Hepatocyte (in vitro differentiated cells): ENCODE results near the gene GBP2. TPM values are rescaled to one million over a fixed set of nuclear protein-coding genes. Genes with fewer than 3 reads are reported as not detected.

Experiments used
- DNase-seq: peaks from one replicate; pipeline ENCODE4 v3.0.0-alpha.2; 2016; ENCODE audit warnings: low spot score
- H2AFZ ChIP-seq: fragments of 200-600 bp; sonication (generic); 2 replicates; pipeline ENCODE4 v1.6.0; 2016; ENCODE audit warnings: antibody characterized with exemption, mild to moderate bottlenecking
- H3K27ac ChIP-seq: fragments of 200-600 bp; sonication (generic); 2 replicates; pipeline ENCODE4 v1.5.1; 2016; ENCODE audit warnings: mild to moderate bottlenecking
- H3K27me3 ChIP-seq: fragments of 200-600 bp; sonication (generic); 2 replicates; pipeline ENCODE4 v1.6.1; 2016
- H3K36me3 ChIP-seq: fragments of 200-600 bp; sonication (generic); replicated peaks from 2 replicates; pipeline ENCODE4 v1.5.1; 2016; ENCODE audit warnings: low read depth; ENCODE audit not compliant: insufficient read depth
- H3K4me1 ChIP-seq: fragments of 200-600 bp; sonication (generic); 2 replicates; pipeline ENCODE4 v1.5.1; 2016; ENCODE audit warnings: mild to moderate bottlenecking, moderate library complexity; ENCODE audit not compliant: insufficient read depth
- H3K4me2 ChIP-seq: fragments of 200-600 bp; sonication (generic); 2 replicates; pipeline ENCODE4 v1.6.0; 2016
- H3K4me3 ChIP-seq: fragments of 200-600 bp; sonication (generic); 2 replicates; pipeline ENCODE4 v1.5.1; 2016; ENCODE audit warnings: mild to moderate bottlenecking
- H3K79me2 ChIP-seq: fragments of 200-600 bp; sonication (generic); 2 replicates; pipeline ENCODE4 v1.6.0; 2017; ENCODE audit warnings: mild to moderate bottlenecking
- H3K9me2 ChIP-seq: fragments of 200-600 bp; sonication (generic); replicated peaks from 2 replicates; pipeline ENCODE4 v1.6.0; 2017; ENCODE audit warnings: mild to moderate bottlenecking; ENCODE audit not compliant: insufficient read depth
- H3K9me3 ChIP-seq: fragments of 200-600 bp; sonication (generic); 2 replicates; pipeline ENCODE4 v1.5.1; 2016; ENCODE audit warnings: low read depth, mild to moderate bottlenecking
- H4K20me1 ChIP-seq: fragments of 200-600 bp; sonication (generic); 2 replicates; pipeline ENCODE4 v1.6.0; 2016; ENCODE audit warnings: mild to moderate bottlenecking; ENCODE audit not compliant: insufficient read depth, poor library complexity, severe bottlenecking
- EZH2 ChIP-seq: fragments of 200-600 bp; sonication (generic); IDR thresholded peaks from 2 replicates; pipeline ENCODE4 v1.6.1; 2016; ENCODE audit warnings: antibody characterized with exemption, mild to moderate bottlenecking, borderline replicate concordance
- EZH2phosphoT487 ChIP-seq: fragments of 200-600 bp; sonication (generic); IDR thresholded peaks from one replicate; pipeline ENCODE4 v1.6.1; 2018; ENCODE audit warnings: antibody characterized with exemption, mild to moderate bottlenecking, low read depth, moderate library complexity; ENCODE audit not compliant: unreplicated experiment, severe bottlenecking
- WGBS: methylation state at CpG from one replicate; pipeline ENCODE4 v1.1.6; 2016; ENCODE audit warnings: low lambda C conversion rate; ENCODE audit errors: missing lambda C conversion rate; 5-methylcytosine and 5-hydroxymethylcytosine counted together
- polyA plus RNA-seq: library from polyadenylated mRNA; unstranded; fragments of >200 nt; fragmentation: Nextera tagmentation; extraction: Ambion mirVana; gene quantifications from 2 replicates; pipeline ENCODE4 v1.2.1, GENCODE V29; 2016
- total RNA-seq: library from RNA; depleted of rRNA; stranded (reverse); fragments of >200 nt; gene quantifications from 2 replicates; pipeline ENCODE4 v1.2.3, GENCODE V29; 2014
- TF ChIP-seq, protein P1 (sequence below): fragments of 200-600 bp; sonication (generic); IDR thresholded peaks from 2 replicates; pipeline ENCODE4 v1.5.1; 2016; ENCODE audit warnings: antibody characterized with exemption, mild to moderate bottlenecking; ENCODE audit not compliant: poor library complexity

The GBP2 gene
- total and polyA plus RNA-seq, 2 experiments from 2014 or later = 11.0 to 31.7 TPM

DNA sequence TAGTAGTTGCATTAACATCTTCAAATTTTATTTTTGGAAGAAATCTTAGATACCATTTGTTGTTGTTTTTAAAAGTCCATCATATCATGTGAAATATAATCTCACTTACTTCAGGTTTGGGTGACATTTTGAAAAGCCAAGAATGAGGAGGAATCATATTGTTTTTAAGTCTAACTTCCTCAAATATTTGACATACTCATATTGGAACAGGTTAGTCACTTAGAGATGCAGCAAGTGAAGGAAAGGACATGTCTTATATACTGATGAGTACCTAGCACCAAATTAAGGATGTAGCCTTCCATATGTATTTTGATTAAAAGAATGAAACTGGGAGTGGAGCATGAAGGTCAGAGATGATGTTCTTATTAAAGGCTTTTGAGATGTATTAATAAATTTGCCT lies 23.9 kb downstream of the GBP2 start:
- TF ChIP-seq, protein P1, sequence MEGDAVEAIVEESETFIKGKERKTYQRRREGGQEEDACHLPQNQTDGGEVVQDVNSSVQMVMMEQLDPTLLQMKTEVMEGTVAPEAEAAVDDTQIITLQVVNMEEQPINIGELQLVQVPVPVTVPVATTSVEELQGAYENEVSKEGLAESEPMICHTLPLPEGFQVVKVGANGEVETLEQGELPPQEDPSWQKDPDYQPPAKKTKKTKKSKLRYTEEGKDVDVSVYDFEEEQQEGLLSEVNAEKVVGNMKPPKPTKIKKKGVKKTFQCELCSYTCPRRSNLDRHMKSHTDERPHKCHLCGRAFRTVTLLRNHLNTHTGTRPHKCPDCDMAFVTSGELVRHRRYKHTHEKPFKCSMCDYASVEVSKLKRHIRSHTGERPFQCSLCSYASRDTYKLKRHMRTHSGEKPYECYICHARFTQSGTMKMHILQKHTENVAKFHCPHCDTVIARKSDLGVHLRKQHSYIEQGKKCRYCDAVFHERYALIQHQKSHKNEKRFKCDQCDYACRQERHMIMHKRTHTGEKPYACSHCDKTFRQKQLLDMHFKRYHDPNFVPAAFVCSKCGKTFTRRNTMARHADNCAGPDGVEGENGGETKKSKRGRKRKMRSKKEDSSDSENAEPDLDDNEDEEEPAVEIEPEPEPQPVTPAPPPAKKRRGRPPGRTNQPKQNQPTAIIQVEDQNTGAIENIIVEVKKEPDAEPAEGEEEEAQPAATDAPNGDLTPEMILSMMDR = no peak
- TF ChIP-seq EZH2 = no peak
- no peak for TF ChIP-seq EZH2phosphoT487
- H3K27ac ChIP-seq = no peak overlapping the region
- no peaks in the 10 kb centered on the region for H3K9me2 ChIP-seq
- no peaks in the 10 kb centered on the region for H3K9me3 ChIP-seq
- H3K79me2 ChIP-seq = no peaks in the 10 kb centered on the region
- H3K4me3 ChIP-seq = no peak overlapping the region
- H4K20me1 ChIP-seq = no peaks in the 10 kb centered on the region
- H3K36me3 ChIP-seq = no peaks in the 10 kb centered on the region
- DNase-seq = no peak
- no peak overlapping the region for H2AFZ ChIP-seq
- no peak overlapping the region for H3K4me2 ChIP-seq
- H3K4me1 ChIP-seq = no peaks in the 10 kb centered on the region
- no peaks in the 10 kb centered on the region for H3K27me3 ChIP-seq

DNA sequence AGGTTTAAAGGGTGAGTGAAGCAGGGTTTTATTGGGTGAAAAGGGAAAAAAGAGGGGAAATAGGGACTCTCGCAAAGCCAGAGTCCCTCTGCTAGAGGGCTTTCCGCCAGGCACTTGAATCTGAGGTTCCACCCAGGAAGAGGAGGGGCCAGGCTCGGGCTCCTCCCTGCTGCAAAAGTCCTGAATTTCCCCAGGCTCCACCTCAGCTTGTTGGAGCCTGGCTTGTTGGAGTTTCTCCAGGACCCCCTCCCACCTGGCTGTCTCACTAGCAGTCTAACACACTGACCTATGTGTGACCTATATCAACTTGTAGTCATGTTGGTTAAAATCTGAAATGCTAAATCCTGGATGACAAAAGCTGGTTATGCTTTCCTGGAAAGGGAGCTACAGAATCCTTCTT lies 25.5 kb downstream of the GBP2 start:
- Histone ChIP-seq H3K27me3 (no peaks in the 10 kb centered on the region), H3K36me3 (no peaks in the 10 kb centered on the region), H4K20me1 (no peaks in the 10 kb centered on the region), H3K4me2 (no peak overlapping the region), H2AFZ (no peak overlapping the region), H3K9me2 (no peaks in the 10 kb centered on the region), H3K79me2 (no peaks in the 10 kb centered on the region), H3K4me3 (no peak overlapping the region), H3K4me1 (no peaks in the 10 kb centered on the region), H3K27ac (no peak overlapping the region), H3K9me3 (peaks cover 7% of the 10 kb centered on the region)
- WGBS = 89% methylated on average over 3 of the region's 3 CpGs
- TF ChIP-seq, protein P1 = no peak
- TF ChIP-seq EZH2 (no peak), EZH2phosphoT487 (no peak)
- DNase-seq = no peak

DNA sequence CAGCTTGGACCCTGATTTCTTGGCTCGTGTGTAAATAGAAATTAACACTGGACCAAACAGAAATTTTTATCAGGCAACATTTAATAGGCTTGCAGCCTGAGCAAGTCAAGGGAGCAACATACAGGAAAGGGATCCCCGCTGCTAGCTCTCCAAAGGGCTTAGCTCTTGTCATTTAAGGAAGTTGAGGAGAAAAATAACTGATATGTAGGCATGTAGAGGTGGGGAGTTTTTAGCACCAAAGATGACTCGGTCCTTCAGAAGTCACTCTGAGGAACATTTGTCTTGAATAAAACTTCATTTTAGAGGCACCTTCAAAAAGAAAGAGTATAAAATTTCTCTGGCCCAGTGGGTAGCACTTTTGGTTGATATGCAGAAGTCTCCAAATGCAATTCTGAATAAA lies 27.1 kb downstream of the GBP2 start:
- no peak for DNase-seq
- Histone ChIP-seq H3K4me1 (no peaks in the 10 kb centered on the region), H3K27me3 (no peaks in the 10 kb centered on the region), H3K79me2 (no peaks in the 10 kb centered on the region), H3K9me2 (no peaks in the 10 kb centered on the region), H3K36me3 (no peaks in the 10 kb centered on the region), H4K20me1 (no peaks in the 10 kb centered on the region), H2AFZ (no peak overlapping the region), H3K27ac (no peak overlapping the region), H3K4me2 (no peak overlapping the region), H3K9me3 (peaks cover 7% of the 10 kb centered on the region), H3K4me3 (no peak overlapping the region)
- 82% methylated on average over 3 of the region's 3 CpGs for WGBS
- TF ChIP-seq EZH2phosphoT487 (no peak), EZH2 (no peak)
- TF ChIP-seq, protein P1 = no peak

DNA sequence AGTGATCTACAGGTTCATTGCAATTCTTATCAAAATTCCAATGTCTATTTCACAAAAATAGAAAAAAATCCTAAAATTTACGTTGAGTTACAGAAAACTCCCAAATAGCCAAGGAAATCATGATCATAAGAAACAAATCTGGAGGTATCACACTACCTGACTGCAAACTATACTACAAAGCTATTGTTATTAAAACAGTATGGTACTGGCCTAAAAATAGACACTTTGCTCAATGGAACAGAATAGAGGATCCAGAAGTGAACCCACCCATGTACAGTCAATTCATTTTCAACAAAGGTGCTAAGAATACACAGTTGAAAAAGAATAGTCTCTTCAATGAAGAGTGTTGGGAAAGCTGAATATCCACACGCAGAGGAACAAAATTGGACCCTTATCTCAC lies 30.2 kb downstream of the GBP2 start:
- H3K9me2 ChIP-seq = no peaks in the 10 kb centered on the region
- no peak overlapping the region for H3K4me3 ChIP-seq
- H3K27ac ChIP-seq = no peak overlapping the region
- peaks cover 7% of the 10 kb centered on the region for H3K9me3 ChIP-seq
- H3K79me2 ChIP-seq = no peaks in the 10 kb centered on the region
- H3K27me3 ChIP-seq = no peaks in the 10 kb centered on the region
- TF ChIP-seq EZH2phosphoT487 (no peak), EZH2 (no peak)
- TF ChIP-seq, protein P1 = no peak
- no peak for DNase-seq
- no peaks in the 10 kb centered on the region for H4K20me1 ChIP-seq
- H3K4me1 ChIP-seq = no peaks in the 10 kb centered on the region
- no peaks in the 10 kb centered on the region for H3K36me3 ChIP-seq
- H3K4me2 ChIP-seq = no peak overlapping the region
- WGBS = 87% methylated on average over 2 of the region's 2 CpGs
- H2AFZ ChIP-seq = no peak overlapping the region
